Osteoblast (primary cell): ENCODE measurements around the gene UBE2C. TPM values are rescaled to one million over a fixed set of nuclear protein-coding genes. Genes with fewer than 3 reads are reported as not detected.
"Not testable (repeated sequence)": the region's sequence is repeated elsewhere in the genome, so short reads cannot be mapped to it uniquely, and the experiment has no call there.

ENCODE experiments used
- DNase-seq: peaks from one replicate; pipeline ENCODE4 v3.0.0; 2011; ENCODE audit warnings: low spot score, mixed read lengths; ENCODE audit not compliant: insufficient read length; ENCODE audit errors: missing footprints
- H2AFZ ChIP-seq: 2 replicates; pipeline ENCODE4 v1.6.0; 2011; ENCODE audit warnings: mild to moderate bottlenecking, low read length
- H3K27ac ChIP-seq: 2 replicates; pipeline ENCODE4 v1.5.1; 2011; ENCODE audit warnings: mild to moderate bottlenecking, low read depth, low read length, moderate library complexity
- H3K27me3 ChIP-seq: 2 replicates; pipeline ENCODE4 v1.6.0; 2012; ENCODE audit warnings: mild to moderate bottlenecking, control low read depth, inconsistent platforms, low read length, moderate library complexity; ENCODE audit not compliant: insufficient read depth
- H3K36me3 ChIP-seq: 2 replicates; pipeline ENCODE4 v1.5.1; 2011; ENCODE audit warnings: mild to moderate bottlenecking, low read length, control low read depth, moderate library complexity; ENCODE audit not compliant: insufficient read depth
- H3K4me1 ChIP-seq: 2 replicates; pipeline ENCODE4 v1.5.1; 2011; ENCODE audit warnings: mild to moderate bottlenecking, low read length, control low read depth, moderate library complexity; ENCODE audit not compliant: insufficient read depth
- H3K4me2 ChIP-seq: 2 replicates; pipeline ENCODE4 v1.6.0; 2011; ENCODE audit warnings: mild to moderate bottlenecking, low read length; ENCODE audit not compliant: insufficient read depth
- H3K4me3 ChIP-seq: fragments of 200-600 bp; sonication (generic); 3 replicates; pipeline ENCODE4 v1.5.1; 2012; ENCODE audit warnings: mild to moderate bottlenecking, low read length, inconsistent platforms; ENCODE audit not compliant: insufficient read depth
- H3K79me2 ChIP-seq: 2 replicates; pipeline ENCODE4 v1.6.0; 2012; ENCODE audit warnings: mild to moderate bottlenecking, low read length, control low read depth, inconsistent platforms; ENCODE audit not compliant: insufficient read depth
- H3K9me3 ChIP-seq: 2 replicates; pipeline ENCODE4 v1.5.1; 2011; ENCODE audit warnings: low read depth, low read length, control low read depth
- H4K20me1 ChIP-seq: 2 replicates; pipeline ENCODE4 v1.6.0; 2012; ENCODE audit warnings: mild to moderate bottlenecking, low read length, control low read depth; ENCODE audit not compliant: insufficient read depth
- CTCF ChIP-seq: IDR thresholded peaks from 2 replicates; pipeline ENCODE4 v1.5.1; 2011; ENCODE audit warnings: mild to moderate bottlenecking, low read depth, low read length, moderate library complexity; ENCODE audit errors: extremely low read depth
- total RNA-seq: library from RNA; depleted of rRNA; stranded (reverse); fragments of >200 nt; gene quantifications from 2 replicates; pipeline ENCODE4 v1.2.3, GENCODE V29; 2012

UBE2C gene
- total RNA-seq, 1 donor: 2.5 TPM

GRCh38 chr20:45792317-45793118 is 19.9 kb upstream of the UBE2C start:
- H3K27ac ChIP-seq: peak overlapping the region; percentile 81
- peaks cover 31% of the 10 kb centered on the region for H3K36me3 ChIP-seq
- H4K20me1 ChIP-seq: no peaks in the 10 kb centered on the region
- H3K4me2 ChIP-seq: peak overlapping the region; percentile 99
- peak overlapping the region; percentile 88 for H2AFZ ChIP-seq
- peaks cover 16% of the 10 kb centered on the region for H3K79me2 ChIP-seq
- no peaks in the 10 kb centered on the region for H3K9me3 ChIP-seq
- H3K4me3 ChIP-seq: peak overlapping the region; percentile 97
- DNase-seq: peak; percentile 19
- H3K27me3 ChIP-seq: no peaks in the 10 kb centered on the region
- H3K4me1 ChIP-seq: peaks cover 9% of the 10 kb centered on the region
- TF ChIP-seq CTCF: no peak

- Histone ChIP-seq H3K27me3 (no peaks in the 10 kb centered on the region), H4K20me1 (no peaks in the 10 kb centered on the region), H3K4me1 (peaks cover 9% of the 10 kb centered on the region), H3K27ac (no peak overlapping the region), H3K4me2 (no peak overlapping the region), H3K79me2 (peaks cover 16% of the 10 kb centered on the region), H2AFZ (no peak overlapping the region), H3K4me3 (no peak overlapping the region), H3K36me3 (peaks cover 39% of the 10 kb centered on the region), H3K9me3 (no peaks in the 10 kb centered on the region)
- no peak for DNase-seq
- no peak for TF ChIP-seq CTCF
These were observed 15.9 kb upstream of the UBE2C start for GRCh38 chr20:45796337-45797065.

- H3K4me3 ChIP-seq, H3K27ac ChIP-seq, DNase-seq, H2AFZ ChIP-seq, H3K27me3 ChIP-seq, H3K4me1 ChIP-seq, H3K4me2 ChIP-seq, H3K79me2 ChIP-seq, H4K20me1 ChIP-seq, H3K9me3 ChIP-seq: not testable (repeated sequence)
- peaks cover 49% of the 10 kb centered on the region for H3K36me3 ChIP-seq
These were observed 14.9 kb upstream of the UBE2C start for GRCh38 chr20:45797510-45797909.

GRCh38 chr20:45797955-45798354 is 14.5 kb upstream of the UBE2C start:
- H2AFZ ChIP-seq, H3K27me3 ChIP-seq, H3K27ac ChIP-seq, H3K4me1 ChIP-seq, H3K4me2 ChIP-seq, H3K79me2 ChIP-seq, DNase-seq, H4K20me1 ChIP-seq, H3K9me3 ChIP-seq, H3K4me3 ChIP-seq: not testable (repeated sequence)
- peaks cover 53% of the 10 kb centered on the region for H3K36me3 ChIP-seq
